Caco-2 (cell line): ENCODE measurements around the gene EFNA1. TPM values are rescaled to one million over a fixed set of nuclear protein-coding genes. Genes with fewer than 3 reads are reported as not detected.

Experiments
- Bru-seq: library from RNA; stranded (reverse); fragments of 400-500 nt; gene quantifications from one replicate; lab custom pipeline; 2021; lab: Mats Ljungman, UMichigan
- BruChase-seq, 2 experiments: library from RNA; stranded (reverse); fragments of 400-500 nt; gene quantifications; one replicate each; lab custom pipeline; 2021; lab: Mats Ljungman, UMichigan
- BruUV-seq: library from RNA; stranded (reverse); fragments of 400-500 nt; replicated peaks from 2 replicates; lab custom pipeline; 2021; lab: Mats Ljungman, UMichigan
- CTCF ChIA-PET: fragments of 300-600 bp; sonication (Branson Sonifier 250); formaldehyde crosslinking; loops from one replicate; lab custom pipeline; 2022; ENCODE audit warnings: antibody characterized with exemption; lab: Charles Lee
- POLR2A ChIA-PET: fragments of 300-600 bp; sonication (Branson Sonifier 250); formaldehyde crosslinking; loops from one replicate; lab custom pipeline; 2022; ENCODE audit warnings: antibody characterized with exemption; lab: Charles Lee
- DNase-seq, 2 experiments: peaks; one replicate each; pipeline versions ENCODE4 v3.0.0 to v3.0.0-alpha.2; 2020 to 2022
- H3K27me3 ChIP-seq: replicated peaks from 2 replicates; pipeline ENCODE4 v1.6.0; 2011; ENCODE audit warnings: low read length; ENCODE audit not compliant: control insufficient read depth, insufficient read depth
- H3K36me3 ChIP-seq: 2 replicates; pipeline ENCODE4 v1.5.1; 2011; ENCODE audit warnings: low read length; ENCODE audit not compliant: control insufficient read depth, insufficient read depth
- H3K4me1 ChIP-seq: fragments of 250-450 bp; sonication (Bioruptor Pico); 2 replicates; pipeline ENCODE4 v1.5.1; 2020; ENCODE audit warnings: mild to moderate bottlenecking
- H3K4me3 ChIP-seq: 2 replicates; pipeline ENCODE4 v1.5.1; 2011; ENCODE audit warnings: low read depth, mild to moderate bottlenecking, control low read depth, low read length
- H3K9me3 ChIP-seq: fragments of 250-450 bp; sonication (Bioruptor Pico); 2 replicates; pipeline ENCODE4 v1.5.1; 2020; ENCODE audit warnings: mild to moderate bottlenecking, moderate library complexity
- H3K27ac Mint-ChIP-seq: one replicate; pipeline ENCODE4 v1.8.0; 2022; ENCODE audit warnings: mixed read lengths; ENCODE audit not compliant: unreplicated experiment
- H3K27me3 Mint-ChIP-seq: one replicate; pipeline ENCODE4 v1.8.0; 2022; ENCODE audit warnings: mixed read lengths; ENCODE audit not compliant: insufficient read depth, unreplicated experiment
- H3K36me3 Mint-ChIP-seq: one replicate; pipeline ENCODE4 v1.8.0; 2022; ENCODE audit warnings: mild to moderate bottlenecking, mixed read lengths; ENCODE audit not compliant: insufficient read depth, unreplicated experiment
- H3K4me1 Mint-ChIP-seq: one replicate; pipeline ENCODE4 v1.8.0; 2022; ENCODE audit warnings: low read depth, mixed read lengths; ENCODE audit not compliant: unreplicated experiment
- H3K4me3 Mint-ChIP-seq: one replicate; pipeline ENCODE4 v1.8.0; 2022; ENCODE audit warnings: mild to moderate bottlenecking, moderate library complexity, mixed read lengths; ENCODE audit not compliant: unreplicated experiment
- H3K9me3 Mint-ChIP-seq: one replicate; pipeline ENCODE4 v1.8.0; 2022; ENCODE audit warnings: mixed read lengths; ENCODE audit not compliant: unreplicated experiment
- CTCF ChIP-seq, 2 experiments: fragments of 200-600 bp in 1 of 2; IDR thresholded peaks; 1 replicate in 1 of 2; 2 replicates in 1 of 2; pipeline versions ENCODE4 v1.5.1 to v1.8.0; 2011 to 2022; ENCODE audit warnings: antibody characterized with exemption in 1 of 2, control low read depth in 1 of 2, inconsistent platforms in 1 of 2, low read depth in 1 of 2, low read length in 1 of 2, mild to moderate bottlenecking in 1 of 2, moderate library complexity in 1 of 2; ENCODE audit not compliant: insufficient read depth in 1 of 2, severe bottlenecking in 1 of 2, unreplicated experiment in 1 of 2
- intact Hi-C: fragments of 100-400 bp; cut with micrococcal nuclease; formaldehyde crosslinking; loops from one replicate; pipeline ENCODE4 v1.10.0; 2022; ENCODE audit not compliant: unreplicated experiment
- long read RNA-seq: library from polyadenylated mRNA; stranded (forward); transcript quantifications from one replicate; pipeline ENCODE4 v2.0.0, GENCODE V29; 2022
- total RNA-seq: library from RNA; stranded (reverse); gene quantifications from 2 replicates; pipeline ENCODE4 v1.2.3, GENCODE V29; 2022

EFNA1 gene
- 42.5 and 47.9 TPM in 2 replicates for total RNA-seq
- Bru-seq, nascent RNA, result percentile 72 among the genes with signal in this experiment
- percentile 81 among the genes with signal in this experiment for BruChase-seq, experiment 1, labeled RNA remaining after a 2-hour chase
- BruChase-seq, experiment 2, labeled RNA remaining after a 6-hour chase, result percentile 64 among the genes with signal in this experiment
- long read RNA-seq, transcript EFNA1-201 (4 exons, 1,444 nt), result minor isoform, 33 of 140 reads
- long read RNA-seq, transcript EFNA1-202 (5 exons, 1,926 nt), result major isoform, 93 of 140 reads
- long read RNA-seq, partial matches to known transcripts, result 6 of 140 reads
- long read RNA-seq, other reads (novel, unspliced or antisense), result 6 of 140 reads

DNA sequence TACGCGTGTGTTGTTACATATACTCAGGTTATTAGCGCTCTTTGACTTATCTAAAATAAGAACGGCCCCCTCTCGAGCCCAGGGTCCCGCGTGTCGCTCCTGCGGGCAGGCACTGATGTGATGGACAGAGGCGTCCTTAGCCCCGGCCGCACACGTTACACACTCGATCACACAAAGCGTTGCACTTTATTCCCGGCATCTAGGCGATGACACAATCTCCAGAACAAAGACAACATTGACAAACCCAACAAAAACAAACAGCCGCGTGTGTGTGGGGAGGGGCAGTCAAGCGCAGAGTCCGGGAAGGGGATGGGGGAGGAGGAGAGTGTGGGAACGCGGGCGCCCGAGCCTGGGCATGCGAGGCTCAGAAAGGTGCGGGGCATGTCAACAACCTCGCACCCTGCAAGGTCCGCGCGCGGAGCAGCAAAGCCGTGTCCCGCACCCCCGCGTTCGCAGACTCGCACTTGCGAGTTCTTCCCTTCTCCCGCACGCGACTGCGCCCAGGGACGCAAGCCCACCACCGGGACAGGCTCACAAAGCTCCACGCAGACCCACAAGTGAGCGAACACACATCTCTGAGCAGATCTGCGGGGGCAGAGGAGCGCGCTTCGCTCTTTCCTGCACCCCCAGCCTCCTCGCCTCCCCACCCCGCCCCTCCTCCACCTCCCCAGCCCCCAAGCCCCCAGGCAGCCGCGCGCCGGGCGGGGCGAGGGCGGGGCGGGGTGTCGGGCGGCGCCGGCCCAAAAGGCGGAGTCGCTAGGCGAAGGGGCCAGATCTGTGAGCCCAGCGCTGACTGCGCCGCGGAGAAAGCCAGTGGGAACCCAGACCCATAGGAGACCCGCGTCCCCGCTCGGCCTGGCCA lies at the start of gene EFNA1:
Gene EFNA1 (plus strand): TSS at position 772 of the 862 bp plus-strand sequence. CDS start 102 bp downstream, outside the sequence.
- BruUV-seq, result no TSS peak
- peaks cover 5% of the 10 kb centered on the region for H3K36me3 ChIP-seq
- peaks cover 53% of the 10 kb centered on the region for H3K4me1 ChIP-seq
- Mint-ChIP-seq H3K4me1 (peaks cover 42% of the 10 kb centered on the region), H3K27me3 (no peaks in the 10 kb centered on the region), H3K9me3 (no peaks in the 10 kb centered on the region), H3K27ac (peak within 1 kb of the TSS; percentile 80), H3K4me3 (peak within 1 kb of the TSS; percentile 89), H3K36me3 (peaks cover 46% of the 10 kb centered on the region)
- DNase-seq, result peak; percentile 82
- H3K27me3 ChIP-seq, result no peaks in the 10 kb centered on the region
- no peak for TF ChIP-seq CTCF (IDR thresholded peaks at IDR 0.05; ENCODE audit: insufficient read depth in 1 of 2, low read depth in 1 of 2, low read length in 1 of 2, severe bottlenecking in 1 of 2, unreplicated experiment in 1 of 2)
- ChIA-PET CTCF (interaction anchor here (0.7 to 3.7 kb wide), 7 partner anchors 8 to 45 kb away, joined by 3 to 16 read pairs (median 10); partner anchors contain the start of genes KRTCAP2 and SLC50A1), POLR2A (interaction anchor here (0.5 to 1.7 kb wide), 4 partner anchors 8 to 1126 kb away, joined by 3 to 7 read pairs (median 4); partner anchors contain the start of gene SLC50A1)
- H3K4me3 ChIP-seq, result peak within 1 kb of the TSS; percentile 68
- no peaks in the 10 kb centered on the region for H3K9me3 ChIP-seq
- intact Hi-C loops, result loop anchor here (5.0 kb wide), 1 partner anchor 125 kb away; the partner anchor contains the start of gene ZBTB7B

DNA sequence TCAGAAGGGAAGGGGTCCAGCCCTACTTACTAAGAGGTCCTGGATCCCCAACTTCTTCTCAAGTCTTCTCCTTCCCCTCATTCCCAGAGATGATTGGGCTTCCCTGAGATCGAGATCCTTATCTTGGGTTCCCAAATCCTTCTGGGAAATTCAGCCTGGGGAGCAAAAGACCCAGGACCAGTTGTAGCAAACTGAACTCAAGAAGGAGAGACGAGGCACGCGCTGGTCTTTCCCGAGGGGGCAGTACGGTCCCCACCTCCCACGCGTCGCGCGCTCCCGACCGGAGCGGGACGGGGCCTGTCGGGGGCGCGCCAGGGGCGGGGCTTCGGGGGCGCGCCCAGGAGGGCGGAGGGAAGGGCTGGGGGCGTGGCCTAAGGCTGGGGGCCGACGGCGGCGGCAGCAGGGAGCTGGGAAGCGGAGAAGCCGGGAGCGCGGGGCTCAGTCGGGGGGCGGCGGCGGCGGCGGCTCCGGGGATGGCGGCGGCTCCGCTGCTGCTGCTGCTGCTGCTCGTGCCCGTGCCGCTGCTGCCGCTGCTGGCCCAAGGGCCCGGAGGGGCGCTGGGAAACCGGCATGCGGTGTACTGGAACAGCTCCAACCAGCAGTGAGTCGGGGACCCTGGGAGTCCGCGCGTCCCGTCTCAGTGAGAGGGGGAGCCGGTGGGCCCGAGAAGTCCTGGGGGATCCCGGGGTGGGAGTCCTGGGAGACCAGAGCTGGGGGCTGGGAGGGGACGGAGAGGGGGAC lies 49.0 kb upstream of the EFNA1 start, which contains the start of gene EFNA3:
Gene EFNA3 (plus strand): TSS at position 369 of the 741 bp plus-strand sequence. CDS start 105 bp downstream, at position 474.
- Histone ChIP-seq H3K4me3 (peak within 1 kb of the TSS; percentile 50), H3K9me3 (no peaks in the 10 kb centered on the region), H3K27me3 (peaks cover 5% of the 10 kb centered on the region; the same call in 1 of the 2 replicates), H3K36me3 (no peaks in the 10 kb centered on the region), H3K4me1 (peaks cover 34% of the 10 kb centered on the region)
- H3K27ac Mint-ChIP-seq, result no peak within 1 kb of the TSS
- TF ChIP-seq CTCF (IDR thresholded peaks at IDR 0.05; ENCODE audit: insufficient read depth in 1 of 2, low read depth in 1 of 2, low read length in 1 of 2, severe bottlenecking in 1 of 2, unreplicated experiment in 1 of 2), result no peak
- peaks cover 6% of the 10 kb centered on the region for H3K36me3 Mint-ChIP-seq
- no peaks in the 10 kb centered on the region for H3K9me3 Mint-ChIP-seq
- intact Hi-C loops, result no loop called here
- no TSS peak for BruUV-seq
- ChIA-PET POLR2A (interaction anchor here (1.2 kb wide), 1 partner anchor 15 kb away, joined by 6 read pairs; the partner anchor contains the start of gene EFNA4), CTCF (interaction anchor here (0.6 to 1.2 kb wide), 10 partner anchors 12 to 544 kb away, joined by 3 to 11 read pairs (median 4); partner anchors contain the start of genes KRTCAP2 and ZBTB7B)
- peak; percentile 65 to 85 for DNase-seq
- H3K27me3 Mint-ChIP-seq, result peaks cover 14% of the 10 kb centered on the region
- H3K4me3 Mint-ChIP-seq, result peak within 1 kb of the TSS; percentile 77
- peaks cover 24% of the 10 kb centered on the region for H3K4me1 Mint-ChIP-seq
